Endodermal cell (in vitro differentiated cells): Measurements from ENCODE around the gene COL4A2. TPM values are rescaled to one million over a fixed set of nuclear protein-coding genes. Genes with fewer than 3 reads are reported as not detected.

ENCODE experiments used
- DNase-seq: peaks from one replicate; pipeline ENCODE4 v3.0.0-alpha.2; 2017
- H3K27ac ChIP-seq: 2 replicates; pipeline ENCODE4 v1.5.1; 2013; ENCODE audit warnings: mild to moderate bottlenecking, low read depth, low read length, moderate library complexity
- H3K27me3 ChIP-seq: 2 replicates; pipeline ENCODE4 v1.6.1; 2013; ENCODE audit warnings: mild to moderate bottlenecking, low read length, moderate library complexity; ENCODE audit not compliant: insufficient read depth, control insufficient read depth, poor library complexity, severe bottlenecking
- H3K36me3 ChIP-seq: 2 replicates; pipeline ENCODE4 v1.7.0; 2013; ENCODE audit warnings: mild to moderate bottlenecking, low read length, moderate library complexity; ENCODE audit not compliant: control insufficient read depth, insufficient read depth
- H3K4me1 ChIP-seq: one replicate; pipeline ENCODE4 v1.7.0; 2013; ENCODE audit warnings: low read length; ENCODE audit not compliant: control insufficient read depth, insufficient read depth
- H3K4me3 ChIP-seq: 2 replicates; pipeline ENCODE4 v1.5.1; 2013; ENCODE audit warnings: mild to moderate bottlenecking, low read length, moderate library complexity
- H3K9ac ChIP-seq: 2 replicates; pipeline ENCODE4 v1.6.1; 2013; ENCODE audit warnings: mild to moderate bottlenecking, low read length, moderate library complexity; ENCODE audit not compliant: poor library complexity, severe bottlenecking; ENCODE audit errors: extremely low read depth
- H3K9me3 ChIP-seq: 2 replicates; pipeline ENCODE4 v1.6.1; 2013; ENCODE audit warnings: mild to moderate bottlenecking, low read length, moderate library complexity; ENCODE audit not compliant: control insufficient read depth
- H3K27ac Mint-ChIP-seq: 2 replicates; pipeline ENCODE4 v1.8.0; 2020; ENCODE audit warnings: mixed read lengths
- H3K27me3 Mint-ChIP-seq: 2 replicates; pipeline ENCODE4 v1.8.0; 2021; ENCODE audit warnings: mild to moderate bottlenecking, mixed read lengths; ENCODE audit not compliant: insufficient read depth
- H3K36me3 Mint-ChIP-seq: 2 replicates; pipeline ENCODE4 v1.8.0; 2020; ENCODE audit warnings: low read depth, mixed read lengths
- H3K4me1 Mint-ChIP-seq: 2 replicates; pipeline ENCODE4 v1.8.0; 2020; ENCODE audit warnings: mixed read lengths
- H3K4me3 Mint-ChIP-seq: 2 replicates; pipeline ENCODE4 v1.8.0; 2020; ENCODE audit warnings: mild to moderate bottlenecking, moderate library complexity, mixed read lengths
- H3K9me3 Mint-ChIP-seq: 2 replicates; pipeline ENCODE4 v1.8.0; 2020; ENCODE audit warnings: mild to moderate bottlenecking, mixed read lengths
- WGBS, 2 experiments: methylation state at CpG; one replicate each; pipeline versions ENCODE4 v1.1.5 to v1.1.7; 2013; ENCODE audit warnings: missing lambda C conversion rate in 2 of 2, mixed read lengths in 1 of 2; ENCODE audit not compliant: insufficient coverage in 1 of 2, insufficient read length in 1 of 2; 5-methylcytosine and 5-hydroxymethylcytosine counted together
- total RNA-seq, 2 donors: library from RNA; stranded (reverse); fragmentation: NEBNext Ultra II Directional in 1 of 2; extraction: Animal tissue kit (Norgen Biotek cat#: 25700) in 1 of 2; gene quantifications; 2 replicates in 1 of 2; 3 replicates in 1 of 2; pipeline ENCODE4 v1.2.1, GENCODE V29; 2021
- TF ChIP-seq, protein P1 (sequence below): fragments of 200-600 bp; sonication (generic); conservative IDR thresholded peaks from 2 replicates; pipeline ENCODE4 v1.5.0; 2021; ENCODE audit warnings: antibody characterized with exemption, mild to moderate bottlenecking

Gene COL4A2
- total RNA-seq, 2 donors from 2014 or later, result 388 to 398 TPM

DNA sequence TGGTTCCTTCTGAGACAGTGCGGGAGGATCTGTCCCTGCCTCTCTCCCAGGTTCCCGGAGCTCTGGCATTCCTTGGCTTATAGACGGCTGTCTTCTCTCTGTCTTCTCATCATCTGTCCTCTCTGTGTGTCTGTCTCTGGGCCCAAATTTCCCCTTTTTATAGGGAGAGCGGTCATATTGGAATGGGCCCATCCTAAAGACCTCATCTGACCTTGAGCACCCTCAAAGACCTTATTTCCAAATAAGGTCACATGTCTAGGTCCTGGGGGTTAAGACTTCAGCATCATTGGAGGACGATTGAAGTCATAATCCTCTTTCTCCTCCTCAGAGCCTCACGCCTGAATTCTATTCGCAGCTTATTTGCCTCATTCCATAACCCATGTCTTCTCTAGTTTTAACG, 156.1 kb downstream of the COL4A2 start:
- no peaks in the 10 kb centered on the region for H3K9me3 ChIP-seq
- H3K9ac ChIP-seq, result no peak overlapping the region
- Mint-ChIP-seq H3K4me3 (no peak overlapping the region), H3K27ac (no peak overlapping the region), H3K36me3 (peaks cover 79% of the 10 kb centered on the region), H3K9me3 (no peaks in the 10 kb centered on the region), H3K4me1 (peaks cover 8% of the 10 kb centered on the region), H3K27me3 (no peaks in the 10 kb centered on the region)
- H3K4me3 ChIP-seq, result no peak overlapping the region
- no peak overlapping the region for H3K27ac ChIP-seq
- WGBS, 2 experiments, result 91 to 97% methylated on average over 7 to 8 of the region's 8 CpGs
- H3K4me1 ChIP-seq, result no peaks in the 10 kb centered on the region
- TF ChIP-seq, protein P1, sequence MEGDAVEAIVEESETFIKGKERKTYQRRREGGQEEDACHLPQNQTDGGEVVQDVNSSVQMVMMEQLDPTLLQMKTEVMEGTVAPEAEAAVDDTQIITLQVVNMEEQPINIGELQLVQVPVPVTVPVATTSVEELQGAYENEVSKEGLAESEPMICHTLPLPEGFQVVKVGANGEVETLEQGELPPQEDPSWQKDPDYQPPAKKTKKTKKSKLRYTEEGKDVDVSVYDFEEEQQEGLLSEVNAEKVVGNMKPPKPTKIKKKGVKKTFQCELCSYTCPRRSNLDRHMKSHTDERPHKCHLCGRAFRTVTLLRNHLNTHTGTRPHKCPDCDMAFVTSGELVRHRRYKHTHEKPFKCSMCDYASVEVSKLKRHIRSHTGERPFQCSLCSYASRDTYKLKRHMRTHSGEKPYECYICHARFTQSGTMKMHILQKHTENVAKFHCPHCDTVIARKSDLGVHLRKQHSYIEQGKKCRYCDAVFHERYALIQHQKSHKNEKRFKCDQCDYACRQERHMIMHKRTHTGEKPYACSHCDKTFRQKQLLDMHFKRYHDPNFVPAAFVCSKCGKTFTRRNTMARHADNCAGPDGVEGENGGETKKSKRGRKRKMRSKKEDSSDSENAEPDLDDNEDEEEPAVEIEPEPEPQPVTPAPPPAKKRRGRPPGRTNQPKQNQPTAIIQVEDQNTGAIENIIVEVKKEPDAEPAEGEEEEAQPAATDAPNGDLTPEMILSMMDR, result no peak
- H3K36me3 ChIP-seq, result peaks cover 99% of the 10 kb centered on the region
- H3K27me3 ChIP-seq, result no peaks in the 10 kb centered on the region
- DNase-seq, result no peak

DNA sequence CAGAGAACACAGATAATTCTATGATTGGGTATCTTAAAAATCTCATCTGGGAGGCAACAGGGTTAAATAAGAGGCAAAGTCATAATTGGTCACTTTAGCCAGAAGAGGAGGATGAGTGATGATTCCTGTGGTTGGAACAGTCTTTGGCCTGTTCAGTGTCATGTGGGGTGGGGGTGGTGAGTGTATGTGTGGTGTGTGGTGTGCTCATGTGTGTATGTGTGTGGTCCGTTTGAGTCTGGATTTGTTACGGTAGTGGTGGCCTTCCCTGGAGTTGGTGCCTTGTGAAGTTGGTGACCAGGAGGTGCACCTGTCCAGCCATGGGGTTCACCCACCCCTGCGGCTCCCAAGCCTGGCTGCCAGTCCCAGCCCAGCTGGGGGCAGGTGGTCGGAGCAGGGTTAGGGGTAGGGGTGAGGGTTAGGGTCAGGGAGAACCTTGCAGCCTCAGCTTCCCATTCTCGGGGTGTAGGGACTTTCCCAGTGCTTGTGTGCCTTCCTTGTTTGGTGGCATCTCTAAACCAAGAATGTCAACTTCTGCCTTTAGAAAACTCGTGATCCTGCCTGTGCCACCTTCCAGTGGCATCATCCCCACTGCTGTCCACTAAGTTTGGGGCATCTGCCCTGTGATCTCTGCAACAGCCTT, 156.9 kb downstream of the COL4A2 start:
- H3K27me3 Mint-ChIP-seq, result no peaks in the 10 kb centered on the region
- TF ChIP-seq, protein P1, result no peak
- H3K9me3 Mint-ChIP-seq, result no peaks in the 10 kb centered on the region
- H3K4me3 ChIP-seq, result no peak overlapping the region
- H3K9me3 ChIP-seq, result no peaks in the 10 kb centered on the region
- H3K27ac ChIP-seq, result no peak overlapping the region
- DNase-seq, result no peak
- H3K4me3 Mint-ChIP-seq, result no peak overlapping the region
- H3K9ac ChIP-seq, result no peak overlapping the region
- H3K27ac Mint-ChIP-seq, result no peak overlapping the region
- H3K4me1 ChIP-seq, result no peaks in the 10 kb centered on the region
- 92 to 94% methylated on average over 3 to 6 of the region's 6 CpGs for WGBS, 2 experiments
- H3K27me3 ChIP-seq, result no peaks in the 10 kb centered on the region
- H3K4me1 Mint-ChIP-seq, result peaks cover 8% of the 10 kb centered on the region
- H3K36me3 ChIP-seq, result peaks cover 98% of the 10 kb centered on the region
- peaks cover 80% of the 10 kb centered on the region for H3K36me3 Mint-ChIP-seq

DNA sequence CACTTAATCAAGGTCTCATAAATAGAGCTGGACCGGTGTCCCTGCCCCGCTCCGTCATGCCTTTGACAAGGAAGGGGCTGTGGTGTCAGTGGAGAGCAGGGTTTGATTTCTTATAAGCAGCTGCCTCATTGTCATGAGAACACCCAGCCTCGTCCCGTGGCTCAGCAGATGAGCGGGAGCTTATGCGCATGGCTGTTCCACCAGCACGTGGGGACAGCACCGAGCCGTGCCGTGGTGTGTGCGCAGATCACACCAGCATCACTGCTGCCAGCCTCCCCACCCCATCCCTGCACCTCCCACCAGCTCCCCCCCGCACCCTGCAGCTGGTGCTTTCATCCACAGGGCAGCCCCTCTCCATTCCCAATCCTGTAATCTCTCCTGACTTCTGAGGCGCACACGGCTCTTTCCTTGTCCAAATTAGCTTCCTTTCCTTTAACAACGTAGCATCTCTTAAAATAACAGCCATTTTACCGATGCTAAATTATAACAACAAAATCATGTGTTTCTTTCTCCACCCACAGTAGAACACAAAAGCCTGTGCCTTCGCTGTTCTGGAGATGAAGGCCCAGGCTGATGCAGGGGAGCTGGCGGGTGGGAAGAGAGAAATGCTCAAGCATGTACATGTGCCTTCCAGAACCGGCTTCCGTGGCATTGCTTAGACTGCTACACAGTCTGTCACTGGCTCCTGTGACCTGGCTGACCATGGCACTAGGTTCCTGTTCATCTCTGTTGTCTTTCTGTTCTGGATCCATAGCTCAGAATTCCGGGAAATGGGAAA, 157.7 kb downstream of the COL4A2 start:
- 93 to 99% methylated on average over 15 to 22 of the region's 22 CpGs for WGBS, 2 experiments
- no peak for DNase-seq
- H3K4me1 ChIP-seq, result no peaks in the 10 kb centered on the region
- no peak overlapping the region for H3K4me3 ChIP-seq
- Mint-ChIP-seq H3K4me3 (no peak overlapping the region), H3K4me1 (peaks cover 8% of the 10 kb centered on the region), H3K27me3 (no peaks in the 10 kb centered on the region), H3K27ac (no peak overlapping the region), H3K36me3 (peaks cover 82% of the 10 kb centered on the region), H3K9me3 (no peaks in the 10 kb centered on the region)
- peaks cover 98% of the 10 kb centered on the region for H3K36me3 ChIP-seq
- no peaks in the 10 kb centered on the region for H3K27me3 ChIP-seq
- no peaks in the 10 kb centered on the region for H3K9me3 ChIP-seq
- H3K27ac ChIP-seq, result no peak overlapping the region
- no peak overlapping the region for H3K9ac ChIP-seq
- TF ChIP-seq, protein P1, result no peak
